GM19452 (cell line): ENCODE measurements around the gene NOC4L.
A peak's percentile ranks its signal among the peaks of the same experiment; 100 is the strongest.
"Not testable (repeated sequence)": the region's sequence is repeated elsewhere in the genome, so short reads cannot be mapped to it uniquely, and the experiment has no call there.

Source experiments
- ATAC-seq: cut with Tn5 transposase; IDR thresholded peaks from one replicate; pipeline ENCODE4 v1.9.1; 2021; ENCODE audit not compliant: unreplicated experiment

The NOC4L gene

DNA sequence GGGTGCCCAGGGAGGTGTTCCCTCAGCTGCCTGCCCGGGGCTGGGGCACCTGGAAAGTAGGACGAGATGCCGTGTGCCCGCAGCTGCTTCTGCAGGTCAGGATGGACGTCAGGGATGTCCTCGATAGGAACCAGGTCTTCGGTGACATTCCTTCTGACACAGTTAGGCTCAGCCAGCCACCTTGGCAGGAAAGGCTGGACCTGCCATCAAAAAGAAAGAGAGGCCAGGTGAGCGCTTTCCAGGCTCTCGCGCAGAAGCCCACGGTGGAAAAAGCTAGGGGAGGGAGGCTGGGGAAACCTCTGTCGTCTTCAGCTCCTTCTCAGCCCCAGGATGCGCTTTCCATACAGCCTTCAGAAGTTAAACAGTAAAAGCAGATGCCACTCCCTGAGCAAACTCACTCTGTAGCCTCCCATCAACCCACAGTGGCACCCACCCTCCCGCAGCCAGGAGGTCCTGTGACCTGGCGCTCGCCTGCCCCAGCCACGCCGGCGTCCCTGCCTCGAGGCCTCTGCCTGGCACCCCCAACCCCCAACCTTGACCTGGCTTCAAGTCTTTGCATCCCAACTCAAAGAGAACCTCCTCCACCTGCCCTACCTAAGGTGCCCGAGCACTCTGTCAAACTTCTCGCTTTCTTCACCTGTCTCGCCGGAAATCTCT is 1.4 kb upstream of the NOC4L start:
- no peak for ATAC-seq

- peak; percentile 33 for ATAC-seq
These were observed 753 bp upstream of the NOC4L start for GRCh38 chr12:132143336-132144071.

GRCh38 chr12:132144810-132145168 is 532 bp downstream of the NOC4L start:
- ATAC-seq, result no peak

- no peak for ATAC-seq
These were observed 1.1 kb downstream of the NOC4L start for GRCh38 chr12:132145334-132145733.

DNA sequence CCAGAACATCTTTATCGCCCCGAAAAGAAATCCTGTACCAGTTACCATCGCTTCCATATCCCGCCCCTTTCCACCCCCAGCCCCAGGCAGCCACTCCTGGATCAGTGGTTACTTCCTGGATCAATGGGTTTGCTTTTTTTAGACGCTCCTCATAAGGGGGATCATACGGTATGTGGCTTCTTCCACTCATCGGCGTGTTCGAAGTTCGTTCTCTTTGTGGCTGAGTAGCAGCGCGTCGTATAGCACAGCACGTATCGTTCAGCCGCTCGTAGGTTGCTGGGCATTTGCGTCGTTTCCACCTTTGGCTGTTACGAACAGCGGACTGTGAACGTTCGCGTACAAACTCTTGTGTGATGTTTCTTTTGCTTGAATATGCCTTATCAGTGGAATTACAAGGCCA is 1.8 kb downstream of the NOC4L start:
- ATAC-seq, result no peak

DNA sequence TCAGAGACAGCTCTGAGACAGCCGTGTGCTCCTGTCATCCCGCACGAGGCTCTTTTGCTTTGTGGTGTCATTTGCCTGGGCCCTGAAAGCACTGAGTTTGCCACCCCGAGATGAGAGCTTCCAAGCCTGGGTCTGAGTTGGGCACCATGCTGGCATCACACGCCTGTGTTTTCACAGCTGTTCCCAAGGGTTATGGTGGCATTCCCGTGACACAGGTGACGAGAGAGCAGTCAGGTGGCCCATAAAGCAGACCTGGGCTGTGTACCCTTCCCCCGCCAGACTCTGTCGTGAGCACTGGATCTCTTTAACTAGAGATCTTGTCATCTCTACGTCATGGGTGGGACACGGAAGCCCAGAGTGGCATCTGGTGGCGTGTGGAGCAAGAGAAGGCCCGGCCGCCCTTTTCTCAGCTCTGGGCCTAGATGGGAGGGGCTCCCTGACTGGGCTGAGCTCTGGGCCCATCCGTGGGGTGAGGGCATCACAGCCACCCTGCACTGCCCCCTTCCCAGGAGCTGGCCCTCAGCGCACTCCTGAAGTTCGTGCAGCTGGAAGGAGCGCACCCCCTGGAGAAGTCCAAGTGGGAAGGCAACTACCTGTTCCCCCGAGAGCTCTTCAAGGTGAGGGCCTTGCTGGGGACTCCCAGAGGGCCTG is 2.6 kb downstream of the NOC4L start:
- ATAC-seq, result no peak

DNA sequence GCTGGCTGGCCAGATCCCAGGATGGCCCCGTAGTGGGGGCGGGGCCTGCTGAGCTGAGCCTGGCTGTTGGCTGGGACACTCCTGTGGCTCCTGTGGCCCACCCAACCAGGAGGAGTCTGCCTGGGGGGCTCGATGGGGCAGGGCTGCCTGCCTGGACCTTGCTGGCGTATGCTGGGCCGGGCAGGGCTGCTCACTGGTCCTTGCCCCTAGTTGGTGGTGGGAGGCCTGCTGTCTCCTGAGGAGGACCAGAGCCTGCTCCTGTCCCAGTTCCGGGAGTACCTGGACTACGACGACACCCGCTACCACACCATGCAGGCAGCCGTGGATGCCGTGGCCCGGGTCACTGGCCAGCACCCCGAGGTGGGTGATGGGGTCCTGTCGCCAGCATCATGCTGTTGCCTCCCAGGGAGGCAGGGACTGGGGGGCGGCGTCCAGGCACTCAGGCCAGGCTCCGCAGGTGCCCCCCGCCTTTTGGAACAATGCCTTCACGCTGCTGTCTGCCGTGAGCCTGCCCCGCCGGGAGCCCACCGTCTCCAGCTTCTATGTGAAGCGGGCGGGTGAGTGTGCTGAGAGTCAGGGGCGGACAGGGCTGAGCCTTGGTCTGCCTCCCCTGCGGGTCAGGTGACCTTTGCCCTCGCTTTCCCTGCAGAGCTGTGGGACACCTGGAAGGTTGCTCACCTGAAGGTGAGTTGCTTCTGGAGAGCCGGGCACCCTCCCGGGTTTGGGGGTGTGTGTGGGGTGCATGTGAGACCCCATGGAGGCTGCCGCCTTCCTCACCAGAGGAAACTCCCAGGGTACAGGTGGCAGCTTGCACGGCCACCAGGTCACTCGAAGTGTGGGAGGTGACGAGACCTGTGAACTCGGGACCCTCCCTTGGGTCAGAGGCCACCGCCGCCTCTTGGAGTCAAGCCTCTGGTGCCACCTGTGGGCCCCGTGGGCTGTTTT is 3.4 kb downstream of the NOC4L start:
- no peak for ATAC-seq

GRCh38 chr12:132148368-132149045 is 4.2 kb downstream of the NOC4L start:
- no peak for ATAC-seq

DNA sequence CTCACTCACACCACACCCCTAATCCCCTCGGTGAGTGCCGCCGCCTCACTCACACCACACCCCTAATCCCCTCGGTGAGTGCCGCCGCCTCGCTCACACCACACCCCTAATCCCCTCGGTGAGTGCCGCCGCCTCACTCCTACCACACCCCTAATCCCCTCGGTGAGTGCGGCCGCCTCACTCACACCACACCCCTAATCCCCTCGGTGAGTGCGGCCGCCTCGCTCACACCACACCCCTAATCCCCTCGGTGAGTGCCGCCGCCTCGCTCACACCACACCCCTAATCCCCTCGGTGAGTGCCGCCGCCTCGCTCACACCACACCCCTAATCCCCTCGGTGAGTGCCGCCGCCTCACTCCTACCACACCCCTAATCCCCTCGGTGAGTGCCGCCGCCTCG is 5.3 kb downstream of the NOC4L start:
- ATAC-seq, result not testable (repeated sequence)

GRCh38 chr12:132150780-132151144 is 6.5 kb downstream of the NOC4L start:
- no peak for ATAC-seq

DNA sequence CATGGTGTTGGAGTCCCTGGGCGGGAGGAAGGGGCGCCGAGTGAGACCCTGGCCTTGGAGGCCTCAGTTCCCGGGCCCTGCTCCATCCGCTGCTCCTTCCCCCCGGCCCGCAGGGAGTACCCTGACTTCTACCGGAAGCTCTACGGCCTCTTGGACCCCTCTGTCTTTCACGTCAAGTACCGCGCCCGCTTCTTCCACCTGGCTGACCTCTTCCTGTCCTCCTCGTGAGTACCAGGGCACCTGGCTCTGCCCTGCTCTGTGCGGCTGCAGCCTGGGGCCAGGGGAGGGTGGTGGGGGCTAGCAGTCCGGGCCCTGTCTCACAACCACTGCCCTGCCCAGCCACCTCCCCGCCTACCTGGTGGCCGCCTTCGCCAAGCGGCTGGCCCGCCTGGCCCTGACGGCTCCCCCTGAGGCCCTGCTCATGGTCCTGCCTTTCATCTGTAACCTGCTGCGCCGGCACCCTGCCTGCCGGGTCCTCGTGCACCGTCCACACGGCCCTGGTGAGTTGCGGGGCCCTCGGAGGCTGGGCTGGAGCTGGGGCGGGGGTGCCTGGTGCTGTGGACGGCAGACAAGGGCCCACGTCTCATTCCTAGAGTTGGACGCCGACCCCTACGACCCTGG is 7.0 kb downstream of the NOC4L start:
- no peak for ATAC-seq

DNA sequence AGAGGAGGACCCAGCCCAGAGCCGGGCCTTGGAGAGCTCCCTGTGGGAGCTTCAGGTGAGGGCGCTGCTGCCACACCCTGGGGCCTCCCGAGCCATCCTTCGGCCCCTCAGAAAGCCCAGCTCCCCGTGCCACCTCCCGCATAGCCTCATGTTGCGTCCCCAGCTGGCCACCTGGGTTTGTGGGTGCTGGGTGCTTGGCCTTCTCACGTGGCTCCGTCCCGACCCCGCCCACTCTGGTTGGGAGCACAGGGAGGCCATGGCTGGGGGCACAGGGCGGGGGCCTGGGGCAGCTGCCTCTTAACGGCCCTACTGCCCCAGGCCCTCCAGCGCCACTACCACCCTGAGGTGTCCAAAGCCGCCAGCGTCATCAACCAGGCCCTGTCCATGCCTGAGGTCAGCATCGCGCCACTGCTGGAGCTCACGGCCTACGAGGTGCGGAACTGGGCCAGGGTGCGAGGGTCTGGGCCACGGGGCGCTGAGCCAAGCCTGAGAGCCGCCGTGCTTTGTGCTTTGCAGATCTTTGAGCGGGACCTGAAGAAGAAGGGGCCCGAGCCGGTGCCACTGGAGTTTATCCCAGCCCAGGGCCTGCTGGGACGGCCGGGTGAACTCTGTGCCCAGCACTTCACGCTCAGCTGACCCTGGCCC is 7.6 kb downstream of the NOC4L start:
- no peak for ATAC-seq

DNA sequence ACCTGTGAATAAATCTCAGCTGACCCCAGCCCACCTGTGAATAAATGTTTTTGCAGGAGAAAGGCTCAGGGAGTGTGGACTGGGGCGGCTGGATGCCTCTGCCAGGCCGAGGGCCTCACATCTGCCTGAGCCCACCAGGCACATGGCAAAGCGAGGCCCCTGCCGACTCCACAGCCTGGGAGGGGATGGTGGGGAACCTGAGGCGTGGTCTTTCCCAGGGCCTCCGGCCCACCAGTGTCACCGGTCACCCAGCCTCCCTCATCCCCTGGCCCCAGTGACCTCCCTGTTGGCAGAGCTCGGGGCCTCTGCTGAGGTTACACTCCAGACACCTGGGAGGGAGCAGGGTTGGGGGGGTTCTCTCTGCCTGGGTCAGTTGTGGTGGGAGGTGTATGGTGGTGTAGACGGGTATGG is 8.2 kb downstream of the NOC4L start:
- no peak for ATAC-seq

- ATAC-seq, result no peak
These were observed 8.7 kb downstream of the NOC4L start for GRCh38 chr12:132152953-132153352.

DNA sequence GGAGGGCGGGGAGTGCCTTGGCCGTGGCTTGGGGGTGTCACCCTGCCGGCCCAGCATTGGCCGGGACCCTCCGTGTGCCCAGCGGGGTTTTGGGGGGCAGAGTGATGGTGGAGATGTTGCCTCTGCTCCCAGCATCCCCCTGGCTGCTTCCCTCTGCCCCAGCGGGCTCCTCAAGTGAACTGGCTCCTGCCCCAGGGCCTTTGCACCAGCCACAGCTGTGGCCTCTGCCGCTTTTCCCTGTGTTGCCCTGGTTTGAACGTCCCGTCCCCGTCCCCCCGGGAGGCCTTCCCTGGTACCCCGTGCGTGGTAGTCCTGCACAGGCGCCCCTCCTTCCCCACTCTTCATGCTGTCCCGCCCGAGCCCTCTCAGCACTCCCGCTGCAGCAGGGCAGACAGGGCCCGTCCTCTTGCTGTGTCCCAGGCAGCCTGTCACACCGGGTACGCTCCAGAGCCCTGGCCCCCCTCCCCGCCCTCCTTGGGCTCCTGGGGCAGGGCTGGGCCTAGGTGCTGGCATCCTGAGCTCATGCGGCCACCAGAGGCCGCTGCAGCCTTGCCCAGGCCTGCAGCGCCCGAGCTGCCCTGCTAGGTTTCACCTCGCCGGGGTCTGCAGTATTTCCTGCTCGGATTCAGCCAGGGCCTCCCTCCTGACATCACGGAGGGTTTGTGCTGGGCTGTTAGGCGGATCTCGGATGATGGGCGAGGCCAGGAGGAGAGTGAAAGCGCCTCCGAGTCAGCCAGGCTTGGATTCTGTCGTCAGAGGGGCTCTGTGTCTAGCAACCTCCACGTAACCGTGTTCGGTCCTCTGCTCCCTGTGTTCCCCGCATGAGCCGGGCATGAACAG is 9.5 kb downstream of the NOC4L start:
- peak; percentile 87 for ATAC-seq

DNA sequence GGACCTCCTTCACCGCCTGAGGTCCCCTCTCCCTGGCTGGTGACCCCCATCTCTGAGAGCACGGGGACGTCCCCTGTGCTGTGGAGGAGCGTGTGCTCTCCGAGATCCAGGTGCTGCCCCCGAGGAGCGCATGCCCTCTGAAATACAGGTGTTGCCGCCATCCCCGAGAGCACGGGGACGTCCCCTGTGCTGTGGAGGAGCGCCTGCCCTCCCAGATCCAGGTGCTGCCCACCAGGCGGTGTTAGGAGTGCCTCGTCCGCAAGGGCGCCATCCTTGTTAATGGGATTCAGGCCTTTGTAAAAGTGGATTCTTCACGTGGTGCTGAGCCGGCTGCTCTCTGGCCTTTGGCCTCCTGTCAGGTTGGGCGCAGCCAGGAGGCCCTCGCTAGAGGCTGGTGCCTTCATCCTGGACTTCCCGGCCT is 10.1 kb downstream of the NOC4L start:
- peak; percentile 23 for ATAC-seq

DNA sequence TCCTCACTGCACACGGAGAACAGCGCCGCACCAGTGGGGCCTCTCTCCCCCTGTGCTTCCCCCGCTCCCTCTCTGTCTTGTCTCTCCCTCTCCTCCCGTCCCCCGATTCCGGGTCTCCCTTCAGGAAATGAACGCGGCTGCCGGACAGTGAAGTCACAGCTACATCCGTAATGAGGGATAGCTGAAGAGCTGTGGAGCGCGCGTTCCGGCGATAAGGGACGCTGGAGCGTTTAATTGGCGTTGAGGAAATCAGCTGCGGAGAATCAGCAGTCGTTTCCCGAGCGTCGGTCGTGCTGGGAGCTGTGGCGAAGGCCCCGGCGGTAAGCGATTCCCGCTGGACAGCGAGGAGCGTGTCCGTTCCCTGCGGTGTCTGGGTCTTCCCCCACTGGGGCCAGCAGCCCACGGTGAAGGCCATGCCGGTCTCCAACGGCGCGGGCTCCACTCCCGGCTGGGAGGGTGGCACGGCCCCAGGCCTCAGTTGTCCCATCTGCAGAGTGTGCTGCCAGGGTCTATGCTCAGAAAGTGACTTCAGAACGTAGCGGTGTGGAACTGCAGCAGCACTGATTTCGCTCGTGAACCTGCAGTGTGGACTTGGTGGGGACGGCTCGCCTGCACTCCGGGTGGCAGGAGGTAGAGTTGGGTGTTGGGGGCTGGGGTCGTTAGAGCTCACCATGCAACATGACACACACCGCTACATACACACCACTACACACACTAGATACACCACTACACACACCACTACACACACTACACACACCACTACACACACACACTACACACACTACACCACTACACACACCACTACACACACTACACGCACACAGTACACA is 10.9 kb downstream of the NOC4L start:
- ATAC-seq, result no peak
